GM12874 (cell line): Measurements from ENCODE around the gene ZNF724.

ENCODE experiments used
- TF ChIP-seq, protein P1 (sequence below): IDR thresholded peaks from 2 replicates; pipeline ENCODE4 v1.5.1; 2011; ENCODE audit warnings: low read depth, mild to moderate bottlenecking, control low read depth, low read length, moderate library complexity; ENCODE audit not compliant: insufficient read depth

ZNF724 gene

DNA sequence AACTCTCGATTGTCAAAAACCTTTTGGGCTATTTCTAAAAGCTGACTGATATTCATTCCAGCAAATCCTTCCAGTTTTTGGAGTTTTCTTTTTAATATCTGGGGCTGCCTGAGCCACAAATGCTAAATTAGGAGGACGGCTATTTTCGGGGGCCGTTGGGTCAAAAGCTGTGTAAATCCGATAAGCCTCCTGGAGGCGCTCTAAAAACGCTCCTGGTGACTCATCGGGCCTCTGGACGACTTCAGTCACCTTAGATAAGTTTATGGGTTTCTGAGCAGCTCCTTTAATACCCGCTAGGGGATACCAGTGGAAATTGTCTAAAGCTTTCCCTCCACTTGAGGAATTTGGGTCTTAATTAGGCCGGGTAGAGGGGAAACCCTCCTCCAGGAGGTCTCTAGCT lies 66.9 kb downstream of the ZNF724 start:
- TF ChIP-seq, protein P1, sequence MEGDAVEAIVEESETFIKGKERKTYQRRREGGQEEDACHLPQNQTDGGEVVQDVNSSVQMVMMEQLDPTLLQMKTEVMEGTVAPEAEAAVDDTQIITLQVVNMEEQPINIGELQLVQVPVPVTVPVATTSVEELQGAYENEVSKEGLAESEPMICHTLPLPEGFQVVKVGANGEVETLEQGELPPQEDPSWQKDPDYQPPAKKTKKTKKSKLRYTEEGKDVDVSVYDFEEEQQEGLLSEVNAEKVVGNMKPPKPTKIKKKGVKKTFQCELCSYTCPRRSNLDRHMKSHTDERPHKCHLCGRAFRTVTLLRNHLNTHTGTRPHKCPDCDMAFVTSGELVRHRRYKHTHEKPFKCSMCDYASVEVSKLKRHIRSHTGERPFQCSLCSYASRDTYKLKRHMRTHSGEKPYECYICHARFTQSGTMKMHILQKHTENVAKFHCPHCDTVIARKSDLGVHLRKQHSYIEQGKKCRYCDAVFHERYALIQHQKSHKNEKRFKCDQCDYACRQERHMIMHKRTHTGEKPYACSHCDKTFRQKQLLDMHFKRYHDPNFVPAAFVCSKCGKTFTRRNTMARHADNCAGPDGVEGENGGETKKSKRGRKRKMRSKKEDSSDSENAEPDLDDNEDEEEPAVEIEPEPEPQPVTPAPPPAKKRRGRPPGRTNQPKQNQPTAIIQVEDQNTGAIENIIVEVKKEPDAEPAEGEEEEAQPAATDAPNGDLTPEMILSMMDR, result no peak
